ENCODE results near the gene TMEM271.

- TF ChIP-seq CTCF (IDR thresholded peaks at IDR 0.05; ENCODE audit: low read depth, low read length) (no peak), MAX (IDR thresholded peaks at IDR 0.05; ENCODE audit: low read depth, low read length) (no peak)
These were observed 37.5 kb downstream of the TMEM271 start for GRCh38 chr4:538542-539142.

All from NB4 (cell line).